GM21447 (cell line): ENCODE data around the gene KCTD5.
A peak's percentile ranks its signal among the peaks of the same experiment; 100 is the strongest.
"Not testable (repeated sequence)": the region's sequence is repeated elsewhere in the genome, so short reads cannot be mapped to it uniquely, and the experiment has no call there.

Source experiments
- ATAC-seq: cut with Tn5 transposase; IDR thresholded peaks from one replicate; pipeline ENCODE4 v1.9.1; 2021; ENCODE audit not compliant: unreplicated experiment

KCTD5 gene

GRCh38 chr16:2682209-2683021 lies at the start of gene KCTD5:
Gene KCTD5, plus strand, starts transcription at chr16:2682523. Its CDS starts 26 bp downstream, at chr16:2682549.
- peak; percentile 64 for ATAC-seq

- not testable (repeated sequence) for ATAC-seq
These were observed 43.1 kb upstream of the KCTD5 start for GRCh38 chr16:2639071-2639721.

- not testable (repeated sequence) for ATAC-seq
These were observed 42.6 kb upstream of the KCTD5 start for GRCh38 chr16:2639722-2640072.

- ATAC-seq, result not testable (repeated sequence)
These were observed 39.8 kb upstream of the KCTD5 start for GRCh38 chr16:2642561-2642960.

GRCh38 chr16:2644754-2645453 lies 37.4 kb upstream of the KCTD5 start:
- ATAC-seq, result not testable (repeated sequence)

GRCh38 chr16:2651268-2651871 lies 31.0 kb upstream of the KCTD5 start:
- ATAC-seq, result not testable (repeated sequence)

GRCh38 chr16:2653915-2654314 lies 28.4 kb upstream of the KCTD5 start:
- not testable (repeated sequence) for ATAC-seq

- not testable (repeated sequence) for ATAC-seq
These were observed 27.4 kb upstream of the KCTD5 start for GRCh38 chr16:2654949-2655348.

- ATAC-seq, result no peak
These were observed 25.3 kb upstream of the KCTD5 start for GRCh38 chr16:2656985-2657384.

- ATAC-seq, result not testable (repeated sequence)
These were observed 24.5 kb upstream of the KCTD5 start for GRCh38 chr16:2657803-2658202.

- not testable (repeated sequence) for ATAC-seq
These were observed 22.8 kb upstream of the KCTD5 start for GRCh38 chr16:2659560-2659959.

GRCh38 chr16:2660014-2660662 lies 22.2 kb upstream of the KCTD5 start:
- not testable (repeated sequence) for ATAC-seq

- ATAC-seq, result not testable (repeated sequence)
These were observed 21.5 kb upstream of the KCTD5 start for GRCh38 chr16:2660755-2661373.

- no peak for ATAC-seq
These were observed 18.5 kb upstream of the KCTD5 start for GRCh38 chr16:2663553-2664546.

GRCh38 chr16:2664574-2664982 lies 17.7 kb upstream of the KCTD5 start:
- no peak for ATAC-seq

GRCh38 chr16:2666671-2667070 lies 15.7 kb upstream of the KCTD5 start:
- ATAC-seq, result not testable (repeated sequence)

- ATAC-seq, result not testable (repeated sequence)
These were observed 12.7 kb upstream of the KCTD5 start for GRCh38 chr16:2669587-2669986.

- not testable (repeated sequence) for ATAC-seq
These were observed 12.3 kb upstream of the KCTD5 start for GRCh38 chr16:2670017-2670416.

- ATAC-seq, result not testable (repeated sequence)
These were observed 11.1 kb upstream of the KCTD5 start for GRCh38 chr16:2671193-2671592.
